Measurements from ENCODE around the gene XPC.

The XPC gene

DNA sequence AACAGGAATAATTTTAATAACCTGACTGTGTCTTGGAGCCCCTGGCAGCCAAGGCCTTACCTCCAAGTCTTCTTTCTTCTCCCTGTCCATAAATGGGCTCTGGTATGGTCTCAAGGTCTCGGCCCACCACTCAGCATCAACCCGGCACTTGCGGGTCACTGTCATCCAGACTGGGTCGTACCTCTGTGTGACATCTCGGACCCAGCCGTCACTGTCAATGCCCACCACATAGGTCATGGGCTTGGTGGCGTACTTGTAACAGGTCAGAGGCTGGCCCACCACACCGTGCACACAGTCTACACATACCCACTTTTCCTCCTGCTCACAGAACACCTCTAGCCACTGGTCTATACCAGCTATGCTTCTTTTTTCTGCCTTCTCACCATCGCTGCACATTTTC, 20.4 kb downstream of the XPC start:
- H3K4me3 ChIP-seq (ENCODE audit: insufficient read depth, low read length, poor library complexity, severe bottlenecking) = no peak overlapping the region
- H3K4me2 ChIP-seq (ENCODE audit: low read depth, low read length, poor library complexity, severe bottlenecking) = no peak overlapping the region
- no peaks in the 10 kb centered on the region for H3K27me3 ChIP-seq (ENCODE audit: low read length)
- H3K9me2 ChIP-seq (replicated peaks; ENCODE audit: insufficient read depth, low read length) = no peaks in the 10 kb centered on the region
- H3K9ac ChIP-seq (ENCODE audit: low read length) = no peak overlapping the region
- no peaks in the 10 kb centered on the region for H3F3A ChIP-seq (ENCODE audit: insufficient read depth)
- 0 out of 2 replicates have a peak, but pooled peaks cover 8% of the 10 kb centered on the region for H3K9me3 ChIP-seq (ENCODE audit: insufficient read depth, low read length)
- H3K27ac ChIP-seq (ENCODE audit: low read depth, low read length) = no peak overlapping the region
- no peaks in the 10 kb centered on the region for H4K20me1 ChIP-seq (ENCODE audit: low read depth, low read length)
- H2AFZ ChIP-seq (ENCODE audit: low read depth, low read length, severe bottlenecking) = no peak overlapping the region
- no peaks in the 10 kb centered on the region for H3K79me2 ChIP-seq (ENCODE audit: insufficient read depth, low read length)
- peaks cover 33% of the 10 kb centered on the region for H3K36me3 ChIP-seq (ENCODE audit: low read length)
- TF ChIP-seq CTCF (IDR thresholded peaks at IDR 0.05; ENCODE audit: insufficient read depth, low read length, poor library complexity, severe bottlenecking) (no peak), EZH2phosphoT487 (conservative IDR thresholded peaks at IDR 0.05; ENCODE audit: low read length) (no peak)

DNA sequence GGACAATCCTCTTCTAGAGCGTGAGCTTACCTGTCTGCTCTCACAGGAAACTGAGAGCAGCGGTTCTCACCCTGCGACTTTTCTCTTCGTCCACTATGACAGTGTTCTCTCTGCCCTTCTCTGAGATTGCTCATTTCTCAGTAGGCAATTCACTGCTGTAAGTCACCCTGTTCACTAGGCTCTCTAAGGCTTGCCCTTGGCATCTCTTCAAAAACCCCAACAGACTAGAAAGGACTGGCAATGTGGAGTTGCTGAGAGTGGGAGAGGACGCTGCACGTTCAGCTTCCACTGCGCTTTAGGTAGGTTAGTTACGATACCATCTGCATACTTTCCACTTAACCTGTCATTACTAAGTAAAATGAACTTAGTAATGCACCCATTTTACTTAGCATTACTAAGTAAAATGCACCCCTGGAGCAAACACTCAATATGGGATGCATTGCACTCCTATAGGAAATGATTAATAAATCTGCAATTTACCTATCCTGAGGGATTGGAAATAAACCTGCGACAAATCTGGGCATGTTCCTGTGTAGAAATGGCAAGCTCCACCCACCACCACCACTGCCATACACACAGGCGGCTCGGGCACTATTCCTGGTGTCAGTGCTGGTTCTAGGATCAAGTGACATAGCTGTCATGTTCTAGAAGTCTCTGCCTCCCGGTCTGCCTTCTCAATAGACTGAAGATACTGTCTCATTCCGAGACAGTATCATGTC, 21.4 kb downstream of the XPC start:
- Histone ChIP-seq H3K36me3 (ENCODE audit: low read length) (peaks cover 23% of the 10 kb centered on the region), H3K9me2 (replicated peaks; ENCODE audit: insufficient read depth, low read length) (no peaks in the 10 kb centered on the region), H3F3A (ENCODE audit: insufficient read depth) (no peaks in the 10 kb centered on the region), H3K9me3 (ENCODE audit: insufficient read depth, low read length) (0 out of 2 replicates have a peak, but pooled peaks cover 5% of the 10 kb centered on the region), H3K79me2 (ENCODE audit: insufficient read depth, low read length) (no peaks in the 10 kb centered on the region), H2AFZ (ENCODE audit: low read depth, low read length, severe bottlenecking) (no peak overlapping the region), H3K9ac (ENCODE audit: low read length) (no peak overlapping the region), H3K4me2 (ENCODE audit: low read depth, low read length, poor library complexity, severe bottlenecking) (no peak overlapping the region), H3K27me3 (ENCODE audit: low read length) (no peaks in the 10 kb centered on the region), H3K27ac (ENCODE audit: low read depth, low read length) (no peak overlapping the region), H3K4me3 (ENCODE audit: insufficient read depth, low read length, poor library complexity, severe bottlenecking) (no peak overlapping the region), H4K20me1 (ENCODE audit: low read depth, low read length) (no peaks in the 10 kb centered on the region)
- TF ChIP-seq CTCF (IDR thresholded peaks at IDR 0.05; ENCODE audit: insufficient read depth, low read length, poor library complexity, severe bottlenecking) (no peak), EZH2phosphoT487 (conservative IDR thresholded peaks at IDR 0.05; ENCODE audit: low read length) (no peak)

DNA sequence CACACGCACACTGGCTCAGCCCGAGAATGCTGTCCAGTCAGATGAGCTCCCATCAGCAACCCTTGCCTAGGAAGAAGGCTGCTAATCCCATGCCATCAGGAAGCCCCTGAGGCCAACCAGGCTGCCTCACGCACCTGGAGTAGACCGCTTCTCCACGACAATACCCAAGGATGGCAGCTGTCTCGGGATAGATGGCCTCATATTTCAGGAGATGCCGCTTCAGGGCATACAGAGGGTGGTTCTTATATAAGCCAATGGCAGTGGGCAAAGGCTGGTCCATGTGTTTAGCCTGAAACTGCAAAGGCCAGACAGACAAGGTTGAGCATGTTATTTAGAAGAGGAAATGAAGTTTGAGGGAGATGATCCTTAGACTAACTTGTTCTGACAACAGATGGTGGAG, 22.2 kb downstream of the XPC start:
- no peak overlapping the region for H3K4me3 ChIP-seq (ENCODE audit: insufficient read depth, low read length, poor library complexity, severe bottlenecking)
- peaks cover 15% of the 10 kb centered on the region for H3K36me3 ChIP-seq (ENCODE audit: low read length)
- H4K20me1 ChIP-seq (ENCODE audit: low read depth, low read length) = no peaks in the 10 kb centered on the region
- H3K27me3 ChIP-seq (ENCODE audit: low read length) = no peaks in the 10 kb centered on the region
- H3K9me3 ChIP-seq (ENCODE audit: insufficient read depth, low read length) = no peaks in the 10 kb centered on the region
- no peaks in the 10 kb centered on the region for H3K9me2 ChIP-seq (replicated peaks; ENCODE audit: insufficient read depth, low read length)
- no peaks in the 10 kb centered on the region for H3K79me2 ChIP-seq (ENCODE audit: insufficient read depth, low read length)
- no peaks in the 10 kb centered on the region for H3F3A ChIP-seq (ENCODE audit: insufficient read depth)
- no peak overlapping the region for H2AFZ ChIP-seq (ENCODE audit: low read depth, low read length, severe bottlenecking)
- H3K9ac ChIP-seq (ENCODE audit: low read length) = no peak overlapping the region
- no peak overlapping the region for H3K27ac ChIP-seq (ENCODE audit: low read depth, low read length)
- TF ChIP-seq CTCF (IDR thresholded peaks at IDR 0.05; ENCODE audit: insufficient read depth, low read length, poor library complexity, severe bottlenecking) (no peak), EZH2phosphoT487 (conservative IDR thresholded peaks at IDR 0.05; ENCODE audit: low read length) (no peak)
- no peak overlapping the region for H3K4me2 ChIP-seq (ENCODE audit: low read depth, low read length, poor library complexity, severe bottlenecking)

All from SU-DHL-6 (cell line).